Measurements from ENCODE around the gene SNX33. TPM values are rescaled to one million over a fixed set of nuclear protein-coding genes. Genes with fewer than 3 reads are reported as not detected.

Gene SNX33
- total RNA-seq, 1 donor from 2014 or later: 15.0 TPM

GRCh38 chr15:75651810-75652543 lies 4.3 kb downstream of the SNX33 start:
- no peaks in the 10 kb centered on the region for H3K27me3 ChIP-seq (ENCODE audit: control insufficient read depth, insufficient read depth, low read length)
- peaks cover 41% of the 10 kb centered on the region for H3K36me3 ChIP-seq (ENCODE audit: control insufficient read depth, insufficient read depth, low read length)
- FAIRE-seq (no peak), DNase-seq (ENCODE audit: low read depth) (no peak)
- TF ChIP-seq CTCF (IDR thresholded peaks at IDR 0.05; ENCODE audit: insufficient read depth, low read length, severe bottlenecking): no peak
- H3K4me3 ChIP-seq (ENCODE audit: low read depth, low read length): peak overlapping the region; percentile 90

- no peak for FAIRE-seq
- H3K27me3 ChIP-seq (ENCODE audit: control insufficient read depth, insufficient read depth, low read length): no peaks in the 10 kb centered on the region
- H3K4me3 ChIP-seq (ENCODE audit: low read depth, low read length): no peak overlapping the region
- peaks cover 45% of the 10 kb centered on the region for H3K36me3 ChIP-seq (ENCODE audit: control insufficient read depth, insufficient read depth, low read length)
- DNase-seq (ENCODE audit: low read depth): no peak
- no peak for TF ChIP-seq CTCF (IDR thresholded peaks at IDR 0.05; ENCODE audit: insufficient read depth, low read length, severe bottlenecking)
Observed at GRCh38 chr15:75653347-75653913, 5.7 kb downstream of the SNX33 start.

GRCh38 chr15:75654201-75654907 lies 6.6 kb downstream of the SNX33 start:
- no peak for TF ChIP-seq CTCF (IDR thresholded peaks at IDR 0.05; ENCODE audit: insufficient read depth, low read length, severe bottlenecking)
- Histone ChIP-seq H3K36me3 (ENCODE audit: control insufficient read depth, insufficient read depth, low read length) (peaks cover 41% of the 10 kb centered on the region), H3K4me3 (ENCODE audit: low read depth, low read length) (no peak overlapping the region), H3K27me3 (ENCODE audit: control insufficient read depth, insufficient read depth, low read length) (no peaks in the 10 kb centered on the region)
- DNase-seq (ENCODE audit: low read depth) (no peak), FAIRE-seq (no peak)

GRCh38 chr15:75655931-75656330 lies 8.2 kb downstream of the SNX33 start:
- no peak for TF ChIP-seq CTCF (IDR thresholded peaks at IDR 0.05; ENCODE audit: insufficient read depth, low read length, severe bottlenecking)
- DNase-seq (ENCODE audit: low read depth) (no peak), FAIRE-seq (no peak)
- peaks cover 34% of the 10 kb centered on the region for H3K36me3 ChIP-seq (ENCODE audit: control insufficient read depth, insufficient read depth, low read length)
- H3K4me3 ChIP-seq (ENCODE audit: low read depth, low read length): no peak overlapping the region
- no peaks in the 10 kb centered on the region for H3K27me3 ChIP-seq (ENCODE audit: control insufficient read depth, insufficient read depth, low read length)

GRCh38 chr15:75656331-75656730 lies 8.6 kb downstream of the SNX33 start:
- TF ChIP-seq CTCF (IDR thresholded peaks at IDR 0.05; ENCODE audit: insufficient read depth, low read length, severe bottlenecking): no peak
- Histone ChIP-seq H3K36me3 (ENCODE audit: control insufficient read depth, insufficient read depth, low read length) (peaks cover 32% of the 10 kb centered on the region), H3K4me3 (ENCODE audit: low read depth, low read length) (no peak overlapping the region), H3K27me3 (ENCODE audit: control insufficient read depth, insufficient read depth, low read length) (no peaks in the 10 kb centered on the region)
- FAIRE-seq: no peak
- DNase-seq (ENCODE audit: low read depth): no peak
